HepG2 (cell line): ENCODE measurements around the gene DEFB108B. TPM values are rescaled to one million over a fixed set of nuclear protein-coding genes. Genes with fewer than 3 reads are reported as not detected.
"Not testable (repeated sequence)": the region's sequence is repeated elsewhere in the genome, so short reads cannot be mapped to it uniquely, and the experiment has no call there.

Experiments used
- ATAC-seq: fragments of 200-7000 bp; cut with Tn5 transposase; 3 replicates; pipeline ENCODE4 v1.9.1; 2020; ENCODE audit warnings: mild to moderate bottlenecking, moderate library complexity
- BruUV-seq: library from RNA; stranded (reverse); fragments of 400-500 nt; replicated peaks from 2 replicates; lab custom pipeline; 2021; lab: Mats Ljungman, UMichigan
- CTCF ChIA-PET: fragments of 300-600 bp; formaldehyde crosslinking; extraction: SDS; loops from one replicate; lab custom pipeline; 2021; ENCODE audit warnings: low total read pairs, inconsistent platforms, low intra/inter-chr PET ratio; lab: Yijun Ruan, JAX
- POLR2A ChIA-PET: fragments of 350-600 bp; sonication (Branson Sonifier 250); formaldehyde crosslinking; loops from one replicate; lab custom pipeline; 2020; ENCODE audit warnings: antibody characterized with exemption, inconsistent platforms; lab: Yijun Ruan, JAX
- DNase-seq: peaks from one replicate; pipeline ENCODE4 v3.0.0-alpha.2; 2015; ENCODE audit warnings: low spot score
- FAIRE-seq: peaks from 3 replicates; lab custom pipeline; 2011; peaks lifted over from hg19 to GRCh38; lab: Jason Lieb, UNC
- H2AFZ ChIP-seq: one replicate; pipeline ENCODE4 v1.6.1; 2011; ENCODE audit warnings: low read length, inconsistent platforms
- H3K27ac ChIP-seq: fragments of 300-600 bp; 3 replicates; pipeline ENCODE4 v1.8.0; 2011; ENCODE audit warnings: mixed run types, mild to moderate bottlenecking, mixed read lengths, low read length, inconsistent platforms; ENCODE audit not compliant: insufficient read depth; ENCODE audit errors: extremely low read length
- H3K27me3 ChIP-seq, 2 experiments: fragments of 200-600 bp in 1 of 2; 2 replicates in 1 of 2; 3 replicates in 1 of 2; pipeline versions ENCODE4 v1.6.0 to v1.8.0; 2011; ENCODE audit warnings: low read length in 2 of 2, mild to moderate bottlenecking in 2 of 2, moderate library complexity in 2 of 2, inconsistent platforms in 1 of 2; ENCODE audit not compliant: insufficient read depth in 2 of 2, control insufficient read depth in 1 of 2
- H3K36me3 ChIP-seq, 2 experiments: fragments of 200-600 bp in 1 of 2; replicated peaks in 1 of 2; 2 replicates in 1 of 2; 3 replicates in 1 of 2; pipeline versions ENCODE4 v1.5.1 to v1.8.0; 2011; ENCODE audit warnings: low read length in 2 of 2, inconsistent platforms in 1 of 2; ENCODE audit not compliant: insufficient read depth in 2 of 2, control insufficient read depth in 1 of 2
- H3K4me1 ChIP-seq: 2 replicates; pipeline ENCODE4 v1.5.1; 2012; ENCODE audit warnings: low read length, inconsistent platforms; ENCODE audit not compliant: insufficient read depth
- H3K4me2 ChIP-seq: 2 replicates; pipeline ENCODE4 v1.6.0; 2011; ENCODE audit warnings: low read depth, low read length, inconsistent platforms
- H3K4me3 ChIP-seq, 3 experiments: fragments of 200-600 bp in 1 of 3; sonication (generic), shearing (Covaris generic) in 1 of 3; replicated peaks in 1 of 3; 2 replicates each; pipeline ENCODE4 v1.5.1; 2011 to 2016; ENCODE audit warnings: low read length in 3 of 3, inconsistent platforms in 2 of 3, low read depth in 2 of 3, mild to moderate bottlenecking in 2 of 3, control low read depth in 1 of 3, mixed read lengths in 1 of 3; ENCODE audit not compliant: insufficient read depth in 1 of 3
- H3K79me2 ChIP-seq: one replicate; pipeline ENCODE4 v1.6.1; 2011; ENCODE audit warnings: low read length, inconsistent platforms; ENCODE audit not compliant: insufficient read depth
- H3K9ac ChIP-seq: 2 replicates; pipeline ENCODE4 v1.6.0; 2011; ENCODE audit warnings: mild to moderate bottlenecking, low read depth, low read length, inconsistent platforms; ENCODE audit not compliant: insufficient read depth
- H3K9me3 ChIP-seq: 2 replicates; pipeline ENCODE4 v1.5.1; 2012; ENCODE audit warnings: mild to moderate bottlenecking, low read length
- H4K20me1 ChIP-seq: 2 replicates; pipeline ENCODE4 v1.6.0; 2011; ENCODE audit warnings: inconsistent platforms, mild to moderate bottlenecking, low read length, moderate library complexity; ENCODE audit not compliant: insufficient read depth
- ARID4A ChIP-seq: sonication (generic); formaldehyde crosslinking; IDR thresholded peaks from 2 replicates; pipeline ENCODE4 v1.5.0; 2020; ENCODE audit warnings: mild to moderate bottlenecking, missing genetic modification reagents, borderline replicate concordance
- CERS6 ChIP-seq: sonication (generic); formaldehyde crosslinking; IDR thresholded peaks from 2 replicates; pipeline ENCODE4 v1.5.0; 2020; ENCODE audit warnings: missing genetic modification reagents
- KLF16 ChIP-seq, 2 experiments: sonication (generic) in 1 of 2; formaldehyde crosslinking in 1 of 2; IDR thresholded peaks; 2 replicates each; pipeline versions ENCODE4 v1.6.1 to v1.8.0; 2016 to 2023; ENCODE audit warnings: missing genetic modification reagents in 2 of 2, missing compliant biosample characterization in 1 of 2
- PHF20 ChIP-seq: sonication (generic); formaldehyde crosslinking; IDR thresholded peaks from 2 replicates; pipeline ENCODE4 v1.5.0; 2020; ENCODE audit warnings: mild to moderate bottlenecking, missing genetic modification reagents
- RERE ChIP-seq: IDR thresholded peaks from 2 replicates; pipeline ENCODE4 v1.6.1; 2016; ENCODE audit warnings: low read depth, missing genetic modification reagents, missing compliant biosample characterization
- SP1 ChIP-seq, 2 experiments: fragments of 450-650 bp in 1 of 2; sonication (generic) in 1 of 2; formaldehyde crosslinking in 1 of 2; IDR thresholded peaks; 2 replicates each; pipeline versions ENCODE4 v1.4.0 to v1.6.1; 2016 to 2020; ENCODE audit warnings: missing genetic modification reagents in 1 of 2
- ZNF543 ChIP-seq: sonication (generic); formaldehyde crosslinking; IDR thresholded peaks from 2 replicates; pipeline ENCODE4 v1.4.0; 2020; ENCODE audit warnings: mild to moderate bottlenecking, missing genetic modification reagents
- ZNF572 ChIP-seq: sonication (generic); formaldehyde crosslinking; IDR thresholded peaks from 2 replicates; pipeline ENCODE4 v1.5.1; 2020; ENCODE audit warnings: mild to moderate bottlenecking, missing genetic modification reagents
- ZNF724P ChIP-seq: sonication (generic); formaldehyde crosslinking; IDR thresholded peaks from 2 replicates; pipeline ENCODE4 v1.8.0; 2022; ENCODE audit warnings: missing genetic modification reagents, borderline replicate concordance
- ZNF772 ChIP-seq: sonication (generic); formaldehyde crosslinking; IDR thresholded peaks from 2 replicates; pipeline ENCODE4 v1.5.0; 2020; ENCODE audit warnings: mild to moderate bottlenecking, missing genetic modification reagents
- WGBS: methylation state at CpG from one replicate; pipeline ENCODE4 v1.1.6; 2017; ENCODE audit warnings: low lambda C conversion rate; 5-methylcytosine and 5-hydroxymethylcytosine counted together
- in situ Hi-C: cut with HindIII; loops from 2 replicates; pipeline ENCODE4 v1.10.0; 2017; ENCODE audit warnings: low pct_unique_long_range_greater_than_20kb; ENCODE audit not compliant: extremely low pct_ligation_motif_present
- intact Hi-C: fragments of 100-400 bp; cut with micrococcal nuclease; formaldehyde crosslinking; loops from one replicate; pipeline ENCODE4 v1.10.0; 2022; ENCODE audit not compliant: unreplicated experiment
- polyA plus RNA-seq, 8 experiments: library from polyadenylated mRNA; depleted of rRNA in 3 of 8; stranded (reverse) in 7 of 8; unstranded in 1 of 8; fragments of >200 nt; fragmentation: Illumina TruSeq in 4 of 8; extraction: Trizol in 4 of 8; gene quantifications; 2 replicates each; pipeline versions ENCODE4 v1.2.1 to v1.2.3, GENCODE V29; 2011 to 2016; ENCODE audit warnings: low read depth in 4 of 8, missing spikeins in 1 of 8, mixed read lengths in 1 of 8; ENCODE audit not compliant: insufficient read depth in 1 of 8
- total RNA-seq, 5 experiments: library from RNA; depleted of rRNA; stranded (reverse); fragments of >200 nt; fragmentation: Illumina TruSeq; extraction: Trizol; gene quantifications; 2 replicates each; pipeline ENCODE4 v1.2.3, GENCODE V29; 2016; ENCODE audit warnings: low read depth in 1 of 5

DEFB108B gene
- total and polyA plus RNA-seq, 2 of the 13 experiments (the other 11 are each of a cell fraction or from before 2014, with no cell fraction given), result not detected

GRCh38 chr11:71786848-71787097 is 46.2 kb upstream of the DEFB108B start (continued):
- TF ChIP-seq ARID4A (0 out of 2 replicates have a peak, but pooled peaks have one; percentile 12), SP1 (CRISPR knock-in tag; IDR thresholded peaks at IDR 0.05) (peak; percentile 28; the same call in 1 of the 2 replicates)
- not testable (repeated sequence) for TF ChIP-seq SP1 (IDR thresholded peaks at IDR 0.05)

GRCh38 chr11:71787098-71787823 is 45.7 kb upstream of the DEFB108B start:
- Histone ChIP-seq H3K36me3 (no peaks in the 10 kb centered on the region), H3K4me2 (peak overlapping the region; percentile 68), H3K27ac (peak overlapping the region; percentile 77), H4K20me1 (no peaks in the 10 kb centered on the region), H3K27me3 (no peaks in the 10 kb centered on the region), H3K9me3 (no peaks in the 10 kb centered on the region), H3K4me3 (peak overlapping the region; percentile 63 to 71 (median 69); a peak in 5 of 6 replicates), H3K4me1 (peaks cover 24% of the 10 kb centered on the region), H3K79me2 (no peaks in the 10 kb centered on the region), H3K9ac (peak overlapping the region; percentile 71), H2AFZ (no peak overlapping the region)
- ChIA-PET POLR2A (interaction anchor here (0.6 kb wide), 1 partner anchor 1345 kb away, joined by 3 read pairs; no protein-coding TSS in a partner anchor), CTCF (no interaction called here)
- intact Hi-C loops (no loop called here), in situ Hi-C loops (no loop called here)
- 0% methylated on average over 10 of the region's 62 CpGs for WGBS
- no peak for FAIRE-seq
- peak; percentile 96 for DNase-seq
- BruUV-seq, result no TSS peak
- peak; percentile 99 for ATAC-seq
- TF ChIP-seq ZNF572 (CRISPR knock-in tag), result no peak
- no peak for TF ChIP-seq PHF20 (CRISPR knock-in tag)
- TF ChIP-seq ZNF772 (CRISPR knock-in tag), result no peak
- TF ChIP-seq KLF16 (CRISPR knock-in tag; IDR thresholded peaks at IDR 0.05), result no peak
- TF ChIP-seq RERE (CRISPR knock-in tag), result no peak
- no peak for TF ChIP-seq ZNF543 (CRISPR knock-in tag)
- no peak for TF ChIP-seq CERS6
- no peak for TF ChIP-seq ZNF724P (CRISPR knock-in tag)
